Motor neuron (in vitro differentiated cells): Measurements from ENCODE around the gene UBE4B. TPM values are rescaled to one million over a fixed set of nuclear protein-coding genes. Genes with fewer than 3 reads are reported as not detected.
"Not testable (repeated sequence)": the region's sequence is repeated elsewhere in the genome, so short reads cannot be mapped to it uniquely, and the experiment has no call there.

Experiments used
- ATAC-seq, 8 experiments: fragments of 200-7000 bp; cut with Tn5 transposase; replicated peaks in 6 of 8; 2 replicates each; pipeline ENCODE4 v1.8.0; 2021; ENCODE audit warnings: mild to moderate bottlenecking in 8 of 8, moderate library complexity in 8 of 8
- H3K27ac ChIP-seq, 2 donors: fragments of 250-450 bp; sonication (Bioruptor Pico); 2 replicates each; pipeline ENCODE4 v1.9.0; 2021; ENCODE audit warnings: antibody characterized with exemption in 2 of 2, mild to moderate bottlenecking in 2 of 2, moderate library complexity in 1 of 2
- H3K4me1 ChIP-seq, 2 donors: fragments of 250-450 bp; sonication (Bioruptor Pico); replicated peaks in 1 of 2; 2 replicates each; pipeline ENCODE4 v1.6.1; 2021; ENCODE audit warnings: antibody characterized with exemption in 2 of 2, mild to moderate bottlenecking in 2 of 2, moderate library complexity in 1 of 2
- H3K4me3 ChIP-seq, 5 donors: fragments of 250-450 bp; sonication (Bioruptor Pico); 2 replicates each; pipeline ENCODE4 v1.9.0; 2021; ENCODE audit warnings: antibody characterized with exemption in 5 of 5, mild to moderate bottlenecking in 5 of 5, moderate library complexity in 4 of 5
- WGBS, 10 experiments: fragments of 450-650 bp; shearing (Covaris generic); methylation state at CpG; one replicate each; pipeline ENCODE4 v1.0.0; 2022; 5-methylcytosine and 5-hydroxymethylcytosine counted together
- in situ Hi-C, 9 experiments: fragments of 400-800 bp; cut with MboI; loops; one replicate each; pipeline ENCODE4 v1.15.0; 2021; ENCODE audit warnings: low sequenced_read_pairs in 9 of 9, low pct_unique_long_range_greater_than_20kb in 2 of 9; ENCODE audit not compliant: unreplicated experiment in 9 of 9
- total RNA-seq, 8 experiments: library from RNA; unstranded; fragments of 300-600 nt; gene quantifications; 2 replicates each; pipeline versions ENCODE4 v1.2.3 to v1.2.4, GENCODE V29; 2022

UBE4B gene
- total RNA-seq, 8 experiments from 2014 or later: 27.8 to 57.8 (median 44.6) TPM

- 0 to 100% (median 67%) methylated on average over 1 to 7 of the region's 7 CpGs; no CpG with 5 or more reads in 2 of the 10 experiments for WGBS, 10 experiments
- peak in 4 of 8 experiments; percentile 32 to 47 (median 39) for ATAC-seq
- Histone ChIP-seq H3K27ac (no peak overlapping the region), H3K4me1 (peaks cover 3 to 5% of the 10 kb centered on the region in 2 donors), H3K4me3 (no peak overlapping the region)
- in situ Hi-C loops: no loop called here
Measured at GRCh38 chr1:10065344-10065685, 32.6 kb downstream of the UBE4B start.

GRCh38 chr1:10065760-10066159 lies 33.0 kb downstream of the UBE4B start:
- no peak for ATAC-seq
- no peak overlapping the region for H3K27ac ChIP-seq
- H3K4me3 ChIP-seq: no peak overlapping the region
- in situ Hi-C loops: no loop called here
- peaks cover 3 to 5% of the 10 kb centered on the region in 2 donors for H3K4me1 ChIP-seq
- WGBS, 10 experiments: 20 to 100% (median 80%) methylated on average over 1 to 2 of the region's 3 CpGs; no CpG with 5 or more reads in 4 of the 10 experiments

GRCh38 chr1:10068605-10069294 lies 36.0 kb downstream of the UBE4B start:
- Histone ChIP-seq H3K27ac (no peak overlapping the region), H3K4me1 (peaks cover 3 to 5% of the 10 kb centered on the region in 2 donors), H3K4me3 (no peak overlapping the region)
- in situ Hi-C loops: no loop called here
- peak in 1 of 8 experiments; percentile 47 for ATAC-seq
- 44 to 100% (median 84%) methylated on average over 1 to 6 of the region's 6 CpGs for WGBS, 10 experiments

GRCh38 chr1:10070206-10070605 lies 37.4 kb downstream of the UBE4B start:
- H3K27ac ChIP-seq: no peak overlapping the region
- 67 to 100% (median 94%) methylated on average over 1 to 4 of the region's 4 CpGs for WGBS, 10 experiments
- H3K4me3 ChIP-seq: no peak overlapping the region
- ATAC-seq: no peak
- H3K4me1 ChIP-seq: peaks cover 4 to 6% of the 10 kb centered on the region in 2 donors
- in situ Hi-C loops: no loop called here

- 84 to 100% (median 100%) methylated on average over 1 to 5 of the region's 6 CpGs; no CpG with 5 or more reads in 1 of the 10 experiments for WGBS, 10 experiments
- in situ Hi-C loops: no loop called here
- no peak overlapping the region for H3K4me3 ChIP-seq
- no peak for ATAC-seq
- no peak overlapping the region for H3K27ac ChIP-seq
- H3K4me1 ChIP-seq: peaks cover 0 to 6% of the 10 kb centered on the region in 2 donors
Measured at GRCh38 chr1:10071640-10072039, 38.9 kb downstream of the UBE4B start.

- H3K4me1 ChIP-seq, H3K27ac ChIP-seq, H3K4me3 ChIP-seq, in situ Hi-C loops: not testable (repeated sequence)
- 60 to 100% (median 93%) methylated on average over 1 to 6 of the region's 7 CpGs; no CpG with 5 or more reads in 1 of the 10 experiments for WGBS, 10 experiments
- ATAC-seq: peak in 1 of 8 experiments; percentile 19
Measured at GRCh38 chr1:10073371-10073770, 40.6 kb downstream of the UBE4B start.

GRCh38 chr1:10074059-10074851 lies 41.5 kb downstream of the UBE4B start:
- peaks cover 0 to 3% of the 10 kb centered on the region in 2 donors for H3K4me1 ChIP-seq
- in situ Hi-C loops: no loop called here
- H3K4me3 ChIP-seq: no peak overlapping the region
- ATAC-seq: peak in 5 of 8 experiments; percentile 47 to 98 (median 83)
- no peak overlapping the region for H3K27ac ChIP-seq
- 0 to 86% (median 49%) methylated on average over 1 to 5 of the region's 5 CpGs for WGBS, 10 experiments

GRCh38 chr1:10074852-10075730 lies 42.3 kb downstream of the UBE4B start:
- H3K27ac ChIP-seq: no peak overlapping the region
- in situ Hi-C loops: no loop called here
- peaks cover 0 to 3% of the 10 kb centered on the region in 2 donors for H3K4me1 ChIP-seq
- no peak overlapping the region for H3K4me3 ChIP-seq
- WGBS, 10 experiments: 58 to 92% (median 80%) methylated on average over 2 to 5 of the region's 5 CpGs; no CpG with 5 or more reads in 1 of the 10 experiments
- ATAC-seq: peak in 2 of 8 experiments; percentile 18 to 50

- Histone ChIP-seq H3K4me3 (no peak overlapping the region), H3K27ac (no peak overlapping the region), H3K4me1 (peaks cover 0 to 3% of the 10 kb centered on the region in 2 donors)
- ATAC-seq: no peak
- in situ Hi-C loops: no loop called here
- WGBS, 10 experiments: 91 to 100% (median 99%) methylated on average over 1 to 9 of the region's 9 CpGs; no CpG with 5 or more reads in 1 of the 10 experiments
Measured at GRCh38 chr1:10075732-10076131, 43.0 kb downstream of the UBE4B start.

GRCh38 chr1:10078494-10078893 lies 45.7 kb downstream of the UBE4B start:
- ATAC-seq: no peak

GRCh38 chr1:10080523-10080922 lies 47.8 kb downstream of the UBE4B start:
- Histone ChIP-seq H3K4me1 (peaks cover 0 to 5% of the 10 kb centered on the region in 2 donors), H3K4me3 (no peak overlapping the region), H3K27ac (no peak overlapping the region)
- in situ Hi-C loops: no loop called here
- ATAC-seq: no peak
- WGBS, 10 experiments: 80 to 100% (median 100%) methylated on average over 1 of the region's 1 CpG; no CpG with 5 or more reads in 3 of the 10 experiments

More at GRCh38 chr1:10078494-10078893, 45.7 kb downstream of the UBE4B start:
- 62 to 100% (median 93%) methylated on average over 1 to 4 of the region's 4 CpGs for WGBS, 10 experiments
- Histone ChIP-seq H3K4me1 (peaks cover 0 to 3% of the 10 kb centered on the region in 2 donors), H3K27ac (no peak overlapping the region), H3K4me3 (no peak overlapping the region)
- in situ Hi-C loops: no loop called here

GRCh38 chr1:10082785-10083479 lies 50.2 kb downstream of the UBE4B start:
- peaks cover 0 to 5% of the 10 kb centered on the region in 2 donors for H3K4me1 ChIP-seq
- no peak overlapping the region for H3K27ac ChIP-seq
- H3K4me3 ChIP-seq: no peak overlapping the region
- WGBS, 10 experiments: 69 to 100% (median 100%) methylated on average over 1 to 3 of the region's 3 CpGs; no CpG with 5 or more reads in 4 of the 10 experiments
- ATAC-seq: peak in 2 of 8 experiments; percentile 77 to 82
- in situ Hi-C loops: no loop called here
